ENCODE results near the gene SP140.
"Not testable (repeated sequence)": the region's sequence is repeated elsewhere in the genome, so short reads cannot be mapped to it uniquely, and the experiment has no call there.

- not testable (repeated sequence) for TF ChIP-seq POLR2A, CTCF (IDR thresholded peaks at IDR 0.05)
Measured at GRCh38 chr2:230343041-230343624, 117.6 kb downstream of the SP140 start.
